ENCODE measurements around the gene STAT5B. TPM values are rescaled to one million over a fixed set of nuclear protein-coding genes. Genes with fewer than 3 reads are reported as not detected.
"Not testable (repeated sequence)": the region's sequence is repeated elsewhere in the genome, so short reads cannot be mapped to it uniquely, and the experiment has no call there.

The STAT5B gene
- total RNA-seq, 1 donor from 2014 or later: 23.1 TPM

GRCh38 chr17:42304187-42305030 is 28.2 kb upstream of the STAT5B start:
- H3K9ac ChIP-seq (ENCODE audit: low read length): no peak overlapping the region
- Mint-ChIP-seq H3K36me3 (ENCODE audit: low read depth, unreplicated experiment) (peaks cover 5% of the 10 kb centered on the region), H3K27ac (ENCODE audit: unreplicated experiment) (no peak overlapping the region), H3K4me3 (ENCODE audit: unreplicated experiment) (no peak overlapping the region), H3K4me1 (ENCODE audit: low read depth, unreplicated experiment) (no peaks in the 10 kb centered on the region), H3K27me3 (ENCODE audit: low read depth, unreplicated experiment) (peaks cover 22% of the 10 kb centered on the region), H3K9me3 (ENCODE audit: unreplicated experiment) (peaks cover 8% of the 10 kb centered on the region)
- H3K4me2 ChIP-seq (ENCODE audit: low read length): no peak overlapping the region
- H3K27ac ChIP-seq (ENCODE audit: low read depth, low read length): no peak overlapping the region
- H2AFZ ChIP-seq (ENCODE audit: low read depth, low read length): no peak overlapping the region
- H3K4me3 ChIP-seq (ENCODE audit: insufficient read depth, low read depth, low read length): no peak overlapping the region
- FAIRE-seq (no peak), DNase-seq (ENCODE audit: low read depth) (no peak)
- no peak for TF ChIP-seq EZH2 (IDR thresholded peaks at IDR 0.05; ENCODE audit: insufficient read depth, low read length)
- TF ChIP-seq, protein P1, sequence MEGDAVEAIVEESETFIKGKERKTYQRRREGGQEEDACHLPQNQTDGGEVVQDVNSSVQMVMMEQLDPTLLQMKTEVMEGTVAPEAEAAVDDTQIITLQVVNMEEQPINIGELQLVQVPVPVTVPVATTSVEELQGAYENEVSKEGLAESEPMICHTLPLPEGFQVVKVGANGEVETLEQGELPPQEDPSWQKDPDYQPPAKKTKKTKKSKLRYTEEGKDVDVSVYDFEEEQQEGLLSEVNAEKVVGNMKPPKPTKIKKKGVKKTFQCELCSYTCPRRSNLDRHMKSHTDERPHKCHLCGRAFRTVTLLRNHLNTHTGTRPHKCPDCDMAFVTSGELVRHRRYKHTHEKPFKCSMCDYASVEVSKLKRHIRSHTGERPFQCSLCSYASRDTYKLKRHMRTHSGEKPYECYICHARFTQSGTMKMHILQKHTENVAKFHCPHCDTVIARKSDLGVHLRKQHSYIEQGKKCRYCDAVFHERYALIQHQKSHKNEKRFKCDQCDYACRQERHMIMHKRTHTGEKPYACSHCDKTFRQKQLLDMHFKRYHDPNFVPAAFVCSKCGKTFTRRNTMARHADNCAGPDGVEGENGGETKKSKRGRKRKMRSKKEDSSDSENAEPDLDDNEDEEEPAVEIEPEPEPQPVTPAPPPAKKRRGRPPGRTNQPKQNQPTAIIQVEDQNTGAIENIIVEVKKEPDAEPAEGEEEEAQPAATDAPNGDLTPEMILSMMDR (IDR thresholded peaks at IDR 0.05; ENCODE audit: insufficient read depth, low read depth, low read length): no peak
- no peaks in the 10 kb centered on the region for H4K20me1 ChIP-seq (ENCODE audit: insufficient read depth, low read length)
- no peaks in the 10 kb centered on the region for H3K79me2 ChIP-seq (ENCODE audit: insufficient read depth, low read length)
- H3K4me1 ChIP-seq (ENCODE audit: insufficient read depth, low read length): no peaks in the 10 kb centered on the region
- H3K9me3 ChIP-seq (ENCODE audit: insufficient read depth, low read depth, low read length): no peaks in the 10 kb centered on the region
- no peaks in the 10 kb centered on the region for H3K36me3 ChIP-seq (ENCODE audit: insufficient read depth, low read length)
- no peaks in the 10 kb centered on the region for H3K27me3 ChIP-seq (ENCODE audit: insufficient read depth, low read length)

GRCh38 chr17:42303694-42304093 is 27.5 kb upstream of the STAT5B start:
- DNase-seq (ENCODE audit: low read depth): no peak
- peaks cover 8% of the 10 kb centered on the region for H3K9me3 Mint-ChIP-seq (ENCODE audit: unreplicated experiment)
- H3K27ac ChIP-seq (ENCODE audit: low read depth, low read length): no peak overlapping the region
- no peak for FAIRE-seq
- H3K36me3 ChIP-seq (ENCODE audit: insufficient read depth, low read length): no peaks in the 10 kb centered on the region
- TF ChIP-seq, protein P1 (IDR thresholded peaks at IDR 0.05; ENCODE audit: insufficient read depth, low read depth, low read length): no peak
- TF ChIP-seq EZH2 (IDR thresholded peaks at IDR 0.05; ENCODE audit: insufficient read depth, low read length): no peak
- H3K4me1 Mint-ChIP-seq (ENCODE audit: low read depth, unreplicated experiment): no peaks in the 10 kb centered on the region
- H3K4me1 ChIP-seq (ENCODE audit: insufficient read depth, low read length): no peaks in the 10 kb centered on the region
- H2AFZ ChIP-seq (ENCODE audit: low read depth, low read length): no peak overlapping the region
- H3K4me2 ChIP-seq (ENCODE audit: low read length): no peak overlapping the region
- H3K4me3 ChIP-seq (ENCODE audit: insufficient read depth, low read depth, low read length): no peak overlapping the region
- no peaks in the 10 kb centered on the region for H3K27me3 ChIP-seq (ENCODE audit: insufficient read depth, low read length)
- H3K4me3 Mint-ChIP-seq (ENCODE audit: unreplicated experiment): no peak overlapping the region
- H3K27me3 Mint-ChIP-seq (ENCODE audit: low read depth, unreplicated experiment): peaks cover 26% of the 10 kb centered on the region
- peaks cover 5% of the 10 kb centered on the region for H3K36me3 Mint-ChIP-seq (ENCODE audit: low read depth, unreplicated experiment)
- H3K9ac ChIP-seq (ENCODE audit: low read length): no peak overlapping the region
- H3K27ac Mint-ChIP-seq (ENCODE audit: unreplicated experiment): no peak overlapping the region
- no peaks in the 10 kb centered on the region for H4K20me1 ChIP-seq (ENCODE audit: insufficient read depth, low read length)
- H3K79me2 ChIP-seq (ENCODE audit: insufficient read depth, low read length): no peaks in the 10 kb centered on the region
- no peaks in the 10 kb centered on the region for H3K9me3 ChIP-seq (ENCODE audit: insufficient read depth, low read depth, low read length)

- H3K27ac ChIP-seq (ENCODE audit: low read depth, low read length): no peak overlapping the region
- H3K9me3 ChIP-seq (ENCODE audit: insufficient read depth, low read depth, low read length): no peaks in the 10 kb centered on the region
- Mint-ChIP-seq H3K27me3 (ENCODE audit: low read depth, unreplicated experiment) (peaks cover 27% of the 10 kb centered on the region), H3K27ac (ENCODE audit: unreplicated experiment) (no peak overlapping the region), H3K4me1 (ENCODE audit: low read depth, unreplicated experiment) (no peaks in the 10 kb centered on the region), H3K9me3 (ENCODE audit: unreplicated experiment) (peaks cover 8% of the 10 kb centered on the region), H3K4me3 (ENCODE audit: unreplicated experiment) (no peak overlapping the region), H3K36me3 (ENCODE audit: low read depth, unreplicated experiment) (peaks cover 2% of the 10 kb centered on the region)
- H3K79me2 ChIP-seq (ENCODE audit: insufficient read depth, low read length): no peaks in the 10 kb centered on the region
- no peak overlapping the region for H3K4me2 ChIP-seq (ENCODE audit: low read length)
- no peak overlapping the region for H2AFZ ChIP-seq (ENCODE audit: low read depth, low read length)
- H3K9ac ChIP-seq (ENCODE audit: low read length): no peak overlapping the region
- H4K20me1 ChIP-seq (ENCODE audit: insufficient read depth, low read length): no peaks in the 10 kb centered on the region
- no peaks in the 10 kb centered on the region for H3K27me3 ChIP-seq (ENCODE audit: insufficient read depth, low read length)
- no peak overlapping the region for H3K4me3 ChIP-seq (ENCODE audit: insufficient read depth, low read depth, low read length)
- DNase-seq (ENCODE audit: low read depth) (no peak), FAIRE-seq (no peak)
- H3K36me3 ChIP-seq (ENCODE audit: insufficient read depth, low read length): no peaks in the 10 kb centered on the region
- TF ChIP-seq, protein P1 (IDR thresholded peaks at IDR 0.05; ENCODE audit: insufficient read depth, low read depth, low read length): no peak
- TF ChIP-seq EZH2 (IDR thresholded peaks at IDR 0.05; ENCODE audit: insufficient read depth, low read length): no peak
- no peaks in the 10 kb centered on the region for H3K4me1 ChIP-seq (ENCODE audit: insufficient read depth, low read length)
Observed at GRCh38 chr17:42301022-42301421, 24.8 kb upstream of the STAT5B start.

DNA sequence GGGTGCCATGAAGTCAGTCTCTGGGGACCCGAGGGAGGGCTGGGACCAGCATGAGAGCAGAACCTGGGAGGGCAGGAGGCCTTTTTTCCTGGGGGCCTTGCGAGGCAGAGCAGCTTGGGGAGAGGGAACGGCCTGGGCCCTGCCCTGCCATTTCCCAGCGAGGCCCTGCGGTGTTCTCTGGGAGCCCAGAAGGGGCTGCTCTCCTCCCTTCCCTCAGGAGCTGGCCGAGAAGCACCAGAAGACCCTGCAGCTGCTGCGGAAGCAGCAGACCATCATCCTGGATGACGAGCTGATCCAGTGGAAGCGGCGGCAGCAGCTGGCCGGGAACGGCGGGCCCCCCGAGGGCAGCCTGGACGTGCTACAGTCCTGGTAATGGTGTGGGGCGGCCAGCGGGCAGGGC is 23.7 kb upstream of the STAT5B start:
- DNase-seq (ENCODE audit: low read depth); H3K4me3 Mint-ChIP-seq (ENCODE audit: unreplicated experiment); H3K36me3 ChIP-seq (ENCODE audit: insufficient read depth, low read length); H3K27ac Mint-ChIP-seq (ENCODE audit: unreplicated experiment); H3K4me3 ChIP-seq (ENCODE audit: insufficient read depth, low read depth, low read length); FAIRE-seq; H4K20me1 ChIP-seq (ENCODE audit: insufficient read depth, low read length); H3K4me1 ChIP-seq (ENCODE audit: insufficient read depth, low read length); H3K27ac ChIP-seq (ENCODE audit: low read depth, low read length); H3K4me1 Mint-ChIP-seq (ENCODE audit: low read depth, unreplicated experiment); H3K27me3 ChIP-seq (ENCODE audit: insufficient read depth, low read length); H3K9ac ChIP-seq (ENCODE audit: low read length); H3K36me3 Mint-ChIP-seq (ENCODE audit: low read depth, unreplicated experiment); H3K9me3 ChIP-seq (ENCODE audit: insufficient read depth, low read depth, low read length); H3K4me2 ChIP-seq (ENCODE audit: low read length); H3K79me2 ChIP-seq (ENCODE audit: insufficient read depth, low read length); H2AFZ ChIP-seq (ENCODE audit: low read depth, low read length): not testable (repeated sequence)
- peaks cover 11% of the 10 kb centered on the region for H3K9me3 Mint-ChIP-seq (ENCODE audit: unreplicated experiment)
- peaks cover 37% of the 10 kb centered on the region for H3K27me3 Mint-ChIP-seq (ENCODE audit: low read depth, unreplicated experiment)

Measured in astrocyte (in vitro differentiated cells and primary cell).